K562 (cell line): Measurements from ENCODE around the gene ANKMY1. TPM values are rescaled to one million over a fixed set of nuclear protein-coding genes. Genes with fewer than 3 reads are reported as not detected.
A peak's percentile ranks its signal among the peaks of the same experiment; 100 is the strongest.

Source experiments
- ATAC-seq: fragments of 200-7000 bp; cut with Tn5 transposase; 3 replicates; pipeline ENCODE4 v1.9.1; 2020; ENCODE audit warnings: moderate library complexity
- BruUV-seq: library from RNA; stranded (reverse); fragments of 400-500 nt; replicated peaks from 2 replicates; lab custom pipeline; 2021; lab: Mats Ljungman, UMichigan
- CTCF ChIA-PET: fragments of 300-600 bp; formaldehyde crosslinking; extraction: SDS; loops from one replicate; lab custom pipeline; 2021; ENCODE audit warnings: low intra/inter-chr PET ratio; lab: Yijun Ruan, JAX
- POLR2A ChIA-PET: fragments of 300-600, 350-650 bp; sonication (Branson Sonifier 250); formaldehyde crosslinking; extraction: SDS; loops from one replicate; lab custom pipeline; 2021; ENCODE audit warnings: antibody characterized with exemption, inconsistent platforms; lab: Yijun Ruan, JAX
- DNase-seq, 4 experiments: peaks; one replicate each; pipeline versions ENCODE4 v3.0.0 to v3.0.0-alpha.2; 2011 to 2018; ENCODE audit warnings: low spot score in 3 of 4, mixed read lengths in 3 of 4; ENCODE audit errors: extremely low read depth in 1 of 4
- FAIRE-seq: peaks from 2 replicates; lab custom pipeline; 2011; peaks lifted over from hg19 to GRCh38; lab: Jason Lieb, UNC
- H2AFZ ChIP-seq: 2 replicates; pipeline ENCODE4 v1.6.0; 2011; ENCODE audit warnings: low read depth, low read length, control low read depth, inconsistent platforms
- H3K27ac ChIP-seq: fragments of 200-600 bp; 3 replicates; pipeline ENCODE4 v1.8.0; 2011; ENCODE audit warnings: low read depth, mild to moderate bottlenecking, control low read depth, inconsistent platforms, low read length, moderate library complexity, mixed read lengths; ENCODE audit errors: extremely low read depth
- H3K27me3 ChIP-seq, 2 experiments: fragments of 300-600 bp in 1 of 2; 2 replicates in 1 of 2; 3 replicates in 1 of 2; pipeline versions ENCODE4 v1.6.0 to v1.8.0; 2011; ENCODE audit warnings: inconsistent platforms in 2 of 2, low read length in 2 of 2, mild to moderate bottlenecking in 1 of 2, mixed read lengths in 1 of 2, moderate library complexity in 1 of 2; ENCODE audit not compliant: control insufficient read depth in 2 of 2, insufficient read depth in 2 of 2
- H3K36me3 ChIP-seq: fragments of 300-600 bp; 3 replicates; pipeline ENCODE4 v1.8.0; 2011; ENCODE audit warnings: mild to moderate bottlenecking, low read length, inconsistent platforms; ENCODE audit not compliant: control insufficient read depth, insufficient read depth
- H3K4me1 ChIP-seq, 2 experiments: fragments of 200-600 bp in 1 of 2; replicated peaks in 1 of 2; 2 replicates in 1 of 2; 3 replicates in 1 of 2; pipeline versions ENCODE4 v1.5.1 to v1.8.0; 2011; ENCODE audit warnings: inconsistent platforms in 2 of 2, low read length in 2 of 2, mild to moderate bottlenecking in 1 of 2, mixed read lengths in 1 of 2, moderate library complexity in 1 of 2; ENCODE audit not compliant: control insufficient read depth in 2 of 2, insufficient read depth in 2 of 2
- H3K4me2 ChIP-seq: 2 replicates; pipeline ENCODE4 v1.6.1; 2011; ENCODE audit warnings: low read length, control low read depth, inconsistent platforms, mixed read lengths; ENCODE audit not compliant: insufficient read depth
- H3K4me3 ChIP-seq: fragments of 200-600 bp; sonication (generic), shearing (Covaris generic); 2 replicates; pipeline ENCODE4 v1.5.1; 2016; ENCODE audit warnings: control low read depth, inconsistent platforms
- H3K79me2 ChIP-seq: fragments of 200-600 bp; 3 replicates; pipeline ENCODE4 v1.8.0; 2011; ENCODE audit warnings: low read length, inconsistent platforms; ENCODE audit not compliant: control insufficient read depth, insufficient read depth
- H3K9ac ChIP-seq, 2 experiments: 2 replicates each; pipeline versions ENCODE4 v1.6.0 to v1.6.1; 2011; ENCODE audit warnings: low read depth in 2 of 2, low read length in 2 of 2, control low read depth in 1 of 2, inconsistent platforms in 1 of 2, mild to moderate bottlenecking in 1 of 2, mixed read lengths in 1 of 2; ENCODE audit not compliant: insufficient read depth in 1 of 2
- H3K9me1 ChIP-seq: one replicate; pipeline ENCODE4 v1.6.0; 2011; ENCODE audit warnings: inconsistent platforms, mild to moderate bottlenecking, low read length, moderate library complexity; ENCODE audit not compliant: control insufficient read depth, insufficient read depth
- H3K9me3 ChIP-seq: replicated peaks from 2 replicates; pipeline ENCODE4 v1.5.1; 2011; ENCODE audit warnings: low read depth, low read length, inconsistent platforms; ENCODE audit not compliant: control insufficient read depth, insufficient read depth
- H4K20me1 ChIP-seq: replicated peaks from 2 replicates; pipeline ENCODE4 v1.6.1; 2011; ENCODE audit warnings: low read length, inconsistent platforms, mixed read lengths; ENCODE audit not compliant: control insufficient read depth, insufficient read depth
- LARP7 ChIP-seq: fragments of 450-650 bp; IDR thresholded peaks from 2 replicates; pipeline ENCODE4 v1.6.1; 2016
- ZNF561 ChIP-seq: fragments of 450-650 bp; formaldehyde crosslinking; conservative IDR thresholded peaks from 2 replicates; pipeline ENCODE4 v1.4.0; 2020; ENCODE audit warnings: mild to moderate bottlenecking, moderate library complexity
- WGBS: fragments of 100-300 bp; shearing (Covaris generic); methylation state at CpG from one replicate; pipeline ENCODE4 v1.1.6; 2016; ENCODE audit warnings: low coverage, mixed read lengths; ENCODE audit not compliant: insufficient coverage; ENCODE audit errors: missing lambda C conversion rate; 5-methylcytosine and 5-hydroxymethylcytosine counted together
- in situ Hi-C: fragments of 300-500 bp; cut with MboI; formaldehyde crosslinking; loops from 4 replicates; pipeline ENCODE4 v1.15.0; 2018; ENCODE audit warnings: inconsistent platforms, mixed read lengths
- intact Hi-C: fragments of 100-400 bp; cut with micrococcal nuclease; formaldehyde crosslinking; loops from 2 replicates; pipeline ENCODE4 v1.14.2; 2022
- polyA plus RNA-seq, 8 experiments: library from polyadenylated mRNA; depleted of rRNA in 4 of 8; stranded (reverse) in 5 of 8; unstranded in 3 of 8; fragments of >200 nt; fragmentation: Nextera tagmentation in 2 of 8; fragmentation: Illumina TruSeq in 1 of 8; extraction: Ambion mirVana in 2 of 8; extraction: Trizol in 1 of 8; gene quantifications; 2 replicates each; pipeline versions ENCODE4 v1.2.1 to v1.2.3, GENCODE V29; 2011 to 2014; ENCODE audit warnings: inconsistent platforms in 1 of 8, missing spikeins in 1 of 8
- total RNA-seq, 7 experiments: library from RNA; depleted of rRNA in 6 of 7; stranded (reverse); fragments of >200 nt in 6 of 7; fragmentation: Illumina TruSeq in 2 of 7; extraction: Trizol in 2 of 7; gene quantifications; 2 replicates each; pipeline versions ENCODE4 v1.2.1 to v1.2.3, GENCODE V29; 2011 to 2021; ENCODE audit warnings: low replicate concordance in 1 of 7
- TF ChIP-seq, protein P1 (sequence below), 2 experiments: IDR thresholded peaks in 1 of 2; conservative IDR thresholded peaks in 1 of 2; 2 replicates each; pipeline ENCODE4 v1.6.1; 2016; ENCODE audit warnings: low read depth in 2 of 2, mild to moderate bottlenecking in 1 of 2, missing compliant biosample characterization in 1 of 2, missing genetic modification characterization in 1 of 2, moderate library complexity in 1 of 2

The ANKMY1 gene
- total and polyA plus RNA-seq, 9 of the 15 experiments (the other 6 are each of a cell fraction or from before 2014, with no cell fraction given), result 0.75 to 15.1 (median 11.7) TPM

DNA sequence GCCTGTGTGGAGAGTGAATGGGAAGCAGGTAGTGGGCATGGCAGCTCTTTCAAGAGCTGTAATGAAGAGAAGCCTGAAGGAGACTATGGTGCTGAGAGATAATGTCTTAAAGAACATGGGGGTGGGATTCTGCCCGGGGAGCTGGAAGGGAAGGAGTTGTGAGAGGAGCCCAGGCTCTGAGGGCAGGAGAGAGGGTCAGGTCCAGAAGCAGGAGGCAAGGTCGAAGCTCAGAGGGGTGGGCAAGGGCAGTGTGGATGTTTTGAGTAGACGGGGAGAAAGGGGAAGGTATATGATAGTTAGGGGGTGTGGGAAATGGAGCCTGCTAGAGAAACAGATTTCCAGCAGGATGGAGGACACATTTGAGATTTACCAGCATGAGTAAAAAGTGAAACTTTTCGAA, 30.9 kb upstream of the ANKMY1 start (continued):
- TF ChIP-seq ZNF561 (CRISPR knock-in tag), result no peak
- TF ChIP-seq, protein P1, sequence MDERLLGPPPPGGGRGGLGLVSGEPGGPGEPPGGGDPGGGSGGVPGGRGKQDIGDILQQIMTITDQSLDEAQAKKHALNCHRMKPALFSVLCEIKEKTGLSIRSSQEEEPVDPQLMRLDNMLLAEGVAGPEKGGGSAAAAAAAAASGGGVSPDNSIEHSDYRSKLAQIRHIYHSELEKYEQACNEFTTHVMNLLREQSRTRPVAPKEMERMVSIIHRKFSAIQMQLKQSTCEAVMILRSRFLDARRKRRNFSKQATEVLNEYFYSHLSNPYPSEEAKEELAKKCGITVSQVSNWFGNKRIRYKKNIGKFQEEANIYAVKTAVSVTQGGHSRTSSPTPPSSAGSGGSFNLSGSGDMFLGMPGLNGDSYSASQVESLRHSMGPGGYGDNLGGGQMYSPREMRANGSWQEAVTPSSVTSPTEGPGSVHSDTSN (CRISPR knock-in tag; IDR thresholded peaks at IDR 0.05; ENCODE audit: low read depth), result no peak
- TF ChIP-seq, protein P1 (tag; conservative IDR thresholded peaks at IDR 0.05; ENCODE audit: low read depth), result no peak

DNA sequence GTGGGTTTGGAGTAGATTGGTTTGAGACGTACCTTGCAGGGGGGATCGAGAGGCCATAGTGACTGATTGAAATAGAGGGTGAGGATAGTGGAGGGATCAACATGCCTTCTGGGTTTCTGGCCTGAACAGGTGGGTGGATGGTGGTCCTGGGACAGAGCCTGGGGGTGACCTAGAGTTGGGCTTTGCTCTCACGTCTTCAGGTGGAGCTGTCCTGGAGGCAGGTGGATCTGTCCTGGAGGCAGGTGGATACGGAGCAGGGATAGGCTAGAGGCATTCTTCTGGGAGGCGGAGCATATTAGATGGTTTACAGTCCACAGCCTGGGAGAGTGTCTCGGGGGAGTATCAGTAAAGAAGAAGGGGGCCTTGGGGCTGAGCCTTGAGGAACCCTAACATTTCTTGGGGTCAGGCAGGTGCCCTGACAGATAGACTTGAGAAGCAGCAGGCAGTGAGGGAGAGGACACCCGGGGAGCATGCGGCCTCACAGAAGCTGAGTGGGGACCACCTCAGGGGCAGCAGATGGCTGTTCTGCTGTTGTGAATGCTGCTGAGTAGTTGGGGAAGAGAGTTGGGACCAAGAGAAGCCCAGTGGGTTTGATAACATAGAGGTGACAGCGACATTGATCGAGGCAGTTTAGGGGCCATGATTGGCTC, 30.3 kb upstream of the ANKMY1 start:
- Histone ChIP-seq H3K27ac (no peak overlapping the region), H3K9ac (peak overlapping the region; percentile 63 to 82; a peak in 2 of 4 replicates), H3K36me3 (peaks cover 31% of the 10 kb centered on the region; the same call in 2 of the 3 replicates), H4K20me1 (no peaks in the 10 kb centered on the region; the same call in 1 of the 2 replicates), H3K9me1 (no peaks in the 10 kb centered on the region), H3K27me3 (no peaks in the 10 kb centered on the region), H3K4me1 (peaks cover 21 to 54% of the 10 kb centered on the region in 2 experiments), H2AFZ (no peak overlapping the region), H3K9me3 (no peaks in the 10 kb centered on the region), H3K4me2 (peak overlapping the region; percentile 93), H3K4me3 (peak overlapping the region; percentile 92; the same call in 1 of the 2 replicates), H3K79me2 (peaks cover 45% of the 10 kb centered on the region)
- in situ Hi-C loops, result no loop called here
- FAIRE-seq, result no peak
- no peak for TF ChIP-seq LARP7
- ATAC-seq, result no peak
- 59% methylated on average over 7 of the region's 10 CpGs for WGBS
- BruUV-seq, result TSS peak; percentile 52
- ChIA-PET POLR2A (interaction anchor here (1.4 to 2.2 kb wide), 2 partner anchors 8 to 23 kb away, joined by 4 to 26 read pairs; no protein-coding TSS in a partner anchor), CTCF (no interaction called here)
- intact Hi-C loops, result no loop called here
- DNase-seq, result no peak
